OCI-LY1 (cell line): ENCODE data around the gene USP22.

Source experiments
- EZH2 ChIP-seq: fragments of 200-600 bp; sonication (generic), shearing (Covaris generic); IDR thresholded peaks from 2 replicates; pipeline ENCODE4 v1.8.0; 2017; ENCODE audit warnings: borderline replicate concordance, mixed run types, mild to moderate bottlenecking, antibody characterized with exemption, low read length, moderate library complexity, mixed read lengths
- TF ChIP-seq, protein P1 (sequence below): fragments of 200-600 bp; sonication (generic), shearing (Covaris generic); IDR thresholded peaks from 2 replicates; pipeline ENCODE4 v1.5.1; 2017; ENCODE audit warnings: mild to moderate bottlenecking, antibody characterized with exemption, low read length, moderate library complexity, mixed read lengths

DNA sequence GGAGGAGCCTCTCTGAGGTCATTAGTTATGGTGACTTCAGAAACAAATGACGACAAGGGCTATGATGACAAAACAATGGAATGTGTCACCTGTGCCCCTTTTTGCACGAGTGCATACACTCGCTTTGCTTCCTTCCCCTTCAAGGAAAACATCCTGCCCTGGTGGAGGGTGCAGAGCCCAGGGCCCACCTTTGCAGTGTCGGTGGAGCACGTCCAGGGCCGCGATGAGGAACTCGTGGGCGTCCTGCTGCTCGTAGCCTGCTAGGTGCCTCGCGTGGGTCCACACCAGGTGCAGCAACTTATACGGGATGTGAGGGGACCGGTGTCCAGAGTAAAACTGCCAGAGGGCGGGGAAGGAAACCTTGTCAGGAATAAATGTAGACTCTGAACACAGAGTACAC is 27.2 kb downstream of the USP22 start:
- TF ChIP-seq, protein P1, sequence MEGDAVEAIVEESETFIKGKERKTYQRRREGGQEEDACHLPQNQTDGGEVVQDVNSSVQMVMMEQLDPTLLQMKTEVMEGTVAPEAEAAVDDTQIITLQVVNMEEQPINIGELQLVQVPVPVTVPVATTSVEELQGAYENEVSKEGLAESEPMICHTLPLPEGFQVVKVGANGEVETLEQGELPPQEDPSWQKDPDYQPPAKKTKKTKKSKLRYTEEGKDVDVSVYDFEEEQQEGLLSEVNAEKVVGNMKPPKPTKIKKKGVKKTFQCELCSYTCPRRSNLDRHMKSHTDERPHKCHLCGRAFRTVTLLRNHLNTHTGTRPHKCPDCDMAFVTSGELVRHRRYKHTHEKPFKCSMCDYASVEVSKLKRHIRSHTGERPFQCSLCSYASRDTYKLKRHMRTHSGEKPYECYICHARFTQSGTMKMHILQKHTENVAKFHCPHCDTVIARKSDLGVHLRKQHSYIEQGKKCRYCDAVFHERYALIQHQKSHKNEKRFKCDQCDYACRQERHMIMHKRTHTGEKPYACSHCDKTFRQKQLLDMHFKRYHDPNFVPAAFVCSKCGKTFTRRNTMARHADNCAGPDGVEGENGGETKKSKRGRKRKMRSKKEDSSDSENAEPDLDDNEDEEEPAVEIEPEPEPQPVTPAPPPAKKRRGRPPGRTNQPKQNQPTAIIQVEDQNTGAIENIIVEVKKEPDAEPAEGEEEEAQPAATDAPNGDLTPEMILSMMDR: no peak
- no peak for TF ChIP-seq EZH2
